ACHN (cell line): ENCODE data around the gene FAM53B.
A peak's percentile ranks its signal among the peaks of the same experiment; 100 is the strongest.

ENCODE experiments used
- DNase-seq: peaks from one replicate; pipeline ENCODE4 v3.0.0-alpha.2; 2015
- in situ Hi-C: cut with HindIII; loops from 2 replicates; pipeline ENCODE4 v1.10.0; 2017; ENCODE audit warnings: low sequenced_read_pairs, low pct_ligation_motif_present, low pct_unique_long_range_greater_than_20kb

The FAM53B gene

DNA sequence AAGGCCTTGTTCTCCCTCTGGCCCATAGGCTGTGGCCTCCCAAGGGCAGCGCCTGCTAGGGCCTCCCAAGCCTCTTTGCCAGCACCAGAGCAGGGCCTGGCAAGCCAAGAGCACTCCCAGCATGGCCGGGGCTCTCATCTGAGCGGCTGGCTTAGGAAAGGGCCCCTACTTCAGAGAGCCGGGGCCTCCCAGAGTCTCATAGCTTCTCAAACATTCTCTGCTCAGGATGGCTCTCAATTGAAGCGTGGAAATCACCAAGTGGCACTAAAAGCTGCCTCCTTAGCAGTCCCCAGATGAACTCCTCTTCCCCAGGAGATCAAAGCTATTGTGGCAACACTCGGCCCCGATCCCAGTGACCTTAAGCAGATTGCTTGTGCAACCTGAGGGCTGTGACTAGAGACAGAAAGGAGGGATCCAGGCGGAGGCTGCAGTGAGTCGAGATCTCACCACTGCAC is 69.4 kb downstream of the FAM53B start:
- in situ Hi-C loops = no loop called here
- DNase-seq = no peak

DNA sequence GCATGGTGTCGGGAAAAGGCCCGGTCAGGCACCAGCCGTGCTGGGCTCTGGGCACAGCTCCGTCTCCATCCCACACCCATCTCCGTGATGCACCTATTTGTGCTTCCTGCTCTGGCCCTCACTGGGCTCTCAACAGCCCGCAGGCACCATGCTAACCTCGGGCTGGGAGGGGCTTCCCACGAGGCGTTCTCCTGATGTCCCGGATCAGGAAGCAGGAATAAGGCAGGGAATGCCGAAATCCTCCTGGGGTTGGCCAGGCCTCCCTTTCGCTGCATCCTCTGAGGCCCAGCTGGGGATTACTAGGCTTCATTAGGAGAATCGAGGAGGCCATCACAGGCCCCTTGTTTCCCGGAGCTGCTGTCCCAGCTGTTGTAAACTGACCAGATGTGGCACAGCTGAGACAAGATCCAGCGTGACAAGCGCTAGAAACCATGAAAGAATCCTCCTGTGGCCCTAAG is 72.0 kb downstream of the FAM53B start:
- no peak for DNase-seq
- in situ Hi-C loops = no loop called here

DNA sequence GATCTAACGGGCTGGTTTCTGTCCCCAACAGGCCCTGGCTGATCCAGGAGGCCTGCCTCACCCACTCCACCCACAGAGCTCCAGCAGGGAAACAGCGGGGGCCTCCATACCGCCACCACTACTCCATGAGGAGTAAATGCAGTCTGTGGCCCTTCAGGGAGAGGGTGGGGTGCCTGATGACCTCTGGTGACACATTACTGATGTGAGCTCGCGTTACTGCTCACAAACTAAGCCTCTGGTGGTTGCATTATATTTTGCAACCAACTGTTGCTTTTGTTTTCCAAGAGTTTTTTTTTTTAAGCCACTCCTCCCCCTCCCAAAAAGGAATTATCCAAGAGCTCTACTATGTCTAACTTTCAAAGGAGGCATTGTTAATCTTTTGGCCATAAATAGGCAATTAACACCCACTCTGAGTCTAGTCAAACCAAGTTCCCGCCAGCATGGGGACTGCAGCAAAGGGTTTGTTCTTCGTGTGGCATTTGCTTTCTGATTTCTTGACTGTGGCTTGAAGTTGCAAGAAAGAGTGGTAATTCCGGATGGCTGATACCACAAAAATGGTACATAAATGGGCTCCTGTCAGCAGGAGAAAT is 72.6 kb downstream of the FAM53B start:
- in situ Hi-C loops = no loop called here
- DNase-seq = peak; percentile 6

DNA sequence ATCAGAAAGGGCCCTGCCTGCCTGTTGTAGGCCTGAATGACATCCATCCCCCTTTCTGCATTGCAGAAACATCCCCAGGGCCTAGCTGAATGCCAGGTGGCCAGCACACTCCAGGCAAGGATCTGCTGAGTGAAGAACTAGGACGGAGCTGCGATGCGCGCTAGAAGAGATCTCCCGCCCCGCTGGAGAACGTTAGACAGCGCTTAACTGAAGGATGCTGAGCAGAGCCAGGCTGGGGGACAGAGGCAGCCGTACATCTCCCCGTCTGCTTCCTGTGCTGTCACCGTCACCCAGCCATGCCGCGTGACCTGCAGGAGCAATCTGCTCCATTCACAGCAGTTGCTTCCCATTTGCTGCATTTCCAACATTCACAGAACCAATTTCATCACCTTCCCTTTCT is 73.3 kb downstream of the FAM53B start:
- in situ Hi-C loops = no loop called here
- no peak for DNase-seq

DNA sequence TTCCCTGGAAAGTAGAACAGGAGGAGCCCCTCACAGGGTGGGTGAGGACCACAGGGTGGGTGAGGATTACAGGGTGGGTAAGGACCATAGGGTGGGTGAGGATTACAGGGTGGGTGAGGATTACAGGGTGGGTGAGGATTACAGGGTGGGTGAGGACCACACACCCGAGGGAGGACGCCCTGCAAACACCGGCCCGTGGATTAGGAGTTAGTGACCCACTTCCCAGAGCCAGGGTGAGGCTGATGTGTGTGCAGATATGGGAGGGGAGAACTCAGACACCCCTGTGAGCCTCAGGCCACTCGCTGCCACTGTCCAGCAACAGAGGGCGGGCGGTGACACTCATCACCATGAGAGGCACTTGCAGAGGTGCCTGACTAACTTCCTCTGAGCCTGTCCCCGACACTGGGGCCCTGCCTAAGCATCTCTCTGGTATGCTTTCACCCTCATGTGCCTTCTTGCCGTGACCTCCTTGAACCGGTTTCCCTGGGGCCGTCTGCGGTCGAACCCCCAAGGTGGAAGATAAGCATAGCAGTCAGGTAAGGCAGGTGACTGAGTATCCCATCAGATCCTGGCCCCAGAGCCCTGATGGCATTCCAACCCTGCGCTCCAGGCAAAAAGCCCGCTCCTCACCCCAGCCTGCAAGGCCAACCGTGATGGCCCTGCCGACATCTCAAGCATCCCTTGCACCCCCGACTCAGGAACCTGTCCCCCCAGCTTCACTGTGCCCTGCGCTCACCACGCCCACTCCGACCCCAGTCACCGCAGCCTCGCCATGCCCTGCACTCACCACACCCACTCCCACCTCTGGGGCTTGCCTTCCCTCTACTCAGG is 74.1 kb downstream of the FAM53B start:
- DNase-seq = no peak
- in situ Hi-C loops = no loop called here

DNA sequence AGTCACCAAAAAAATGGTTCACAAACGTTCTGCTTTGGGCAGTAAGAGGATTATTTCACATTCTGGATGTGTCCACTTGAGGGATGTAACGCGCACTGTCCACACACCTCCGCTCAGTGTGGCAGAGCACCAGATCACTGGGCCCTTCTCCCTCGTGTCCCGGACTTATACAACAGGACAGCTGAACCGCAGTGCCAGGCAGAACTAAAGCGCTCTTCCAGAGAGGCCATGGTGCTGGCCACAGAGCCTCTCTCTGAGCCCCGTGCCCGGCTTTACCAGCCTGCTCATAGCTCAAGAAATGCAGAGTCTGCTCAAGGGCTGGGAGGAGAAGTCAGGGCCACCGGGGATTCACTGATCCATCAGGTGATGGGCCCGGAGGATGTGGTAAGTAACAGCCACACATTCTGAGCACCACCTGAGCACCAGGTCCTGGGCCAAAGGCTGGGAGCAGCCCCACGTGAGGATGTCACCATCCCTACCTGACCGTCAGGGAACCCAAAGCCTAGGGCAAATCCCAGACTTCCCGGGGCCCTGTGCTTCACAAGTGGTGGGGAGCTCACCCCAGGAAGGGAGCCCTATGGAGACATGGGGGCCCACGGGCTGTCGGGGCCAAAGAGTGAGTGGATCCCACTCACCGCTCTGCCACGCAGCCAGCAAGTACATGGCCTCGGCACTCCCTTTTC is 74.9 kb downstream of the FAM53B start:
- in situ Hi-C loops = no loop called here
- DNase-seq = no peak

DNA sequence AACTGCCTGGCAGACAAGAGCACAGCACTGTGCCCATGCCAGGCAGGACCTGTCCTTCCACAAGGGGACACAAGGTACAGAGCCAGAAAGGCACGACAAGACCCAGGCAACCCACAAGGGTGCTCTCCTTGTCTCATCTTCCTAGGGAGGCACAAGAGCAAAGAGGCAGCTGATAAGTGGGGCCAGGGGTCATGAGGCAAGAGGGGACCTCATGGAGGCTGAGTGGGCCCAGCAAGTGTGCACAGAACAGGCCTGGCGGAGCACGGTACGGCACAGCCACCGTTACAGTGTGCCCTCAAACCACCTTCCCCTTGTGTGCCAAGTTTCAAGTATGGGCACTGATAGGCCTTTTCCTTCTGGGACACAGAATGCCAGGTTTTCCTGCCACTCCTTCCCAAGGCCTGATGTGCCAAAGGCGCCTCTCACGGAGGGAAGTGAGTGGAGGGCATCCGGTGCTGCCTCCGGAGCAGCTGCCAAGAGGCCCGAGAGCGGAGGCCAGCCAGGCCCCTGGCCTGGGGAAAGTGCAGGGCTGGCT is 75.6 kb downstream of the FAM53B start:
- in situ Hi-C loops = no loop called here
- DNase-seq = no peak

DNA sequence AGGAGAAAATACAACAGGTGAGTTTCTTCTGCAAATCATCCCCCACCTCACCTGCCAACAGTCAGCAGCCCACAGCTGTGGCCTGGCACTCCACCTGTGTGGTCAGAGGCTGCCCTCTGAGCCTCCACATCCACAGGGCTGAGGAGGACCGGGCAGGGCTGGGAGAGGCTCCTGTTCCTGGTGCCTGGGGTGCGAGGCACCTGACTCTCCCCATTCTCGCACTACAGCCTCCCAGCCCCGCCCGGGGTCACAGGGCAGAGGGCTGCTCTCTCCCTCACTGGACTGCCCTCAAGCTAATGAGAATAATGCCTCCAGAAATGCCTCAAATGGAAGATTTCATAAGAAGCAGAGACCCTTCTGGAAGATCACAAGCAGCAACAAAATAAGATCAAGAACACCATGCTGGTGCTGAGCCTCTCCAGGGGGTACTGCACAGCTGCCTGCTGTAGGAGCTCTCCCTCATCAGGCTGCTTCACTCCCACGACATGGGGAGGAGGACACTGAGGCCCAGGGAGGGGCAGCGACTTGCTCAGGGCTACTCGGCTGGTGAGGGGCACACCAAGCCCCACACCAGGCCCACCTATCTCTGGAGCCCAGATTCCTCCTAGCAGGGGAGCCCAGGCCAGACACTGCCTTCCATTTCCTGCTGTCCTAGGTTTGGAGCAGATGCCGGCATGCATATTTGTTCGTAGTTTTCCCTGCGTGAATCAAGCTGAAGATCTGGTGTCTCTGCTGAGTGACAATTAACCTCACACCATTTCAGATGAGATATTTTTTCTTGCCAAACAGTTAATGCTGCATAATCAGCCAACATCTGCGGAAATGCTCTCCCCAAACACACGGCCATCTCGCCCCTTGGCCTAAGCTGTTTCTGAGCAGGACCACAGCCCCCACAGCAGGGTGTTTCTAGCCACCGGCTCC is 76.5 kb downstream of the FAM53B start:
- DNase-seq = no peak
- in situ Hi-C loops = no loop called here

DNA sequence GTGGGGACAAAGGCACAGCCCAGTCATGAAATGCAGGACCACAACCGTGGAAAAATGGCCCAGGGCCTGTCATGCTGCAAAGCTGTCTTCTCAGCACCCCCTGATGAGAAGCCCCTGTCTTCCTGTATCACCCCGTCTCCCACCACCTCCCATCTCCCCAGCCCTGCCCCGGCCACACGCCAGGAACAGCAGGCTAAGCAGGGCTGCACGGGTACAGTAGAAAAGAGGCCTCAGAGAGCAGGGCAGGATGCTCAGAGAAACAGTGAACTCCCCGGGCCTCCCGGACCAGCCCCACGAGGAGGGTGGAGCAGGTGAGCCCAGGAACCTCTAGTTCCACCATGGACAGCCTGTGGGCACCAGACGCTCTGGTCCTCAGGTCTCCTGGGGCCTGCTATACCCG is 77.7 kb downstream of the FAM53B start:
- no peak for DNase-seq
- in situ Hi-C loops = no loop called here

DNA sequence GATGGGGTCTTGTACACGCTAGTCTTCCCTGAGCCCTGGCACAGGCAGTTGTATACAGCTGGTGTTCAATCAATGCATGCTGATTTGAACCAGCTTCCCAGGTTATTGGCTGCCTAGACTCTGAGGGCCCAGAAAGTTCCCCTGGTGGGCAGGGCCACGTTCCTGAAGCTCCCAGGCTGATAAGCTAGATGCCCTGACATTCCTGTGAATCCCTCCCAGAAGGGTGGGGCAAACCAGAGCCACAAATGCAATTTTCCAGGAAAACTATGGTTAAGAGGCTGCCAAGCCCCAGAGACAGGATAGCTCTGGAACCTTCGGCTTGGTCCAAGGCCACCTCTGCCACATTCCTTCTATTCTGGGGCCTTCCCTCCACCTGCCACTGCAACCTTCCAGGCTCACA is 78.2 kb downstream of the FAM53B start:
- in situ Hi-C loops = no loop called here
- no peak for DNase-seq

DNA sequence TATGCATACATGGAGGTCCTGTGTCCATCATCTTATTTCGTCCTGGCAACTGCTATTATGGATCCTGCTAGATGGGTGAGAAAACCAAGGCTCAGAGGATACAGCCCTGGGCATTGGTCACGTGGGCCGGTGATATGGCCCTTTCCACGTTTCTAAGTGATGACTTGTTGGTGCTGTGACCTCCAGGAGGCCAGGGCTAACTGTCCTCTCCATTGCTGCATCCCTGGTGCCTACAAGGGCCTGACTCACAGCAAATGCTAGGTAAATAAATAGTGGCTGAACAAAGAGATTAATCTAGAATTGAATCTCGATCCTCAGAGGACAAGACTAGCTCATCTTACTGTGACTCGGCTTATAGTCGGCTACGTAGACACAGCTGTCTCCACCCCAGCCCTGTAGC is 78.6 kb downstream of the FAM53B start:
- DNase-seq = no peak
- in situ Hi-C loops = no loop called here

DNA sequence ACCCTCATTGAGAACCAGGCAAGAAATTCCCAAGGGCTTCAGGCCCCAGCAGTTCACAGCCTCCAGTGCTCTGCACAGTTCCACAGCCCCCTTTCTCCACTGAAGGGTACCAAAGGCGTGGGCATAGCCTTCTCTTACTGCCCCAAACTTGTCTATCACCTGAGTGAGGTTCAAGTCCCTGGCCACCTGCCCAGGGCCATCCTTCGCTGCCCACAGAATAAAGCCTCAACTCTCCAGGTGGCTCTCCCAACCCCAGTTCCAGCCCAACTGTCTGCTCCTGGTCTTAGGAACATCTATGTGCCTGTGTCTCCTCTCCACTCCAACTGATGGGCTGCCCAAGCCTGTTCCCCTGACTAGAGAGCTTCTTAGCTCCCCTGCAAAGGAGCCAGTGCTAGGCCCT is 79.1 kb downstream of the FAM53B start:
- in situ Hi-C loops = no loop called here
- DNase-seq = no peak

DNA sequence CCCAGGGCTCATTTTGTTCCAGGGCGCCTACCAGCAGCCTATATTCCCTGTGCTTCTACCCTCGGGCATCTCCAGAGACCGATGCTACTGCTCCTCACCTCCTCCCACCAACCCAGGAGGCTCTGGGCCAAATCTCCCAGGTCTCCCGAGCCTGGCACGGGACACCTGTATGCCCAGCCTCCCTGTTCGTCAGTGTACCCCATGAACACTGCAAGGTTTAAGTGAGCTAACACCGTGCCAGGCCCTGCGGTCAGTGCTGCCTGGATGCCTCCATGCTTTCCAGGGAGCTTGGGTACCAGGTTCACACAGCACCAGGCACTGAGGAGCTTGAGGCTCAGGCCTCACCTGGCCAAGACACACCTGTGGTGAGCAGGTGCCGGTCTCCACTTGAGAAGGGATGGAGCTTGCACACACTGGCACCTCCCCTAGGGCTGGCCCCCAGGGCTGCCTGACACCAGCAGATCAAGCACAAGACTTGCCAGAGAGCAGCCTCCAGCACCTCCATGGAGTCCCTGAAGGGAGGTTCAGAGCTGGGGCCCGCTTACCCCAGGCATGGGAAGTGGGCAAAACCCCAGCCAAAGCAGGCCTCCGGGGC is 80.3 kb downstream of the FAM53B start:
- in situ Hi-C loops = no loop called here
- no peak for DNase-seq

DNA sequence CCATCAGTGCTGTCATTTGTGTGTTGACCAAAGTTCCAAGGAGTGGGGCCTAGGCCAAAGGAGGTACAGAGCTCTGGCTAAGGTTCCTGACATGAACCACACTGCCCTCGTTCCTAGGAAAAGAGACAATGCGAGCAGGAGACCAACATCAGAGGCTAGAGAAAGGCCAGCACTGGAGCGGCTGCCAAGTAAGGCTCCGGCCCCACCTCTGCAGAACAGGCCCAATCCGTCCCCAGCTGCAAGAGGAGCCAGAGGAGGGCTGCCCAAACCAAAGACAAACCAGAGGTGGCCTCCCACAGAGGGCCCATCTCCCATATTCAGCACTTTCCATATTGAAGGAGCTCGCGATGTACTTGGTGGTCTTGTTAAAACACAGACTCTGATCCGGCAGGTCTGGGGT is 81.0 kb downstream of the FAM53B start:
- DNase-seq = no peak
- in situ Hi-C loops = no loop called here

DNA sequence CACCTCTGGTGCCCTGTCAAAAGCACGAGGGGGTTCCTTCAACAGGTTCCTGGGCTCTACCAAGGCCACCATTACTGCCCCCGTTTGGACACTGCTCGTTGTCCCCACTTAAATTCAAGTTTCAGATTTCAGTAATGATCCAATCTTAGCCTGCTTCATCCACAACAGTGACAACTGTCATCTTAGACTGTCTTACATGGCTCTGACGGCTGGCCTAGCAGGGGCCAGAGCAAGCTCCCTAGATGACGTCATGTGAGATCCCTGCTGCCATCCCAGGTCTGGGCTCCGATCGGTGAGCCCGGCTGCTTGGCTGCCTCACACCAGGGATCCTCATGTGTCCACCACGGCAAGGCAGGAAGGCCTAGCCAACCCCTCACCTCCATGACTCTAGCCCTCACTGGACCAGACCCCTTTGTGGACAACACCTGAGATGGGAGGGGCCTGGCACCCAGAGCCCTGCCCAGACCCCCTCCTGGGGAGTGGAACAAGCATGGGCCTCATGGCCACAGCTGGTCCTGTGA is 82.5 kb downstream of the FAM53B start:
- DNase-seq = no peak
- in situ Hi-C loops = no loop called here

DNA sequence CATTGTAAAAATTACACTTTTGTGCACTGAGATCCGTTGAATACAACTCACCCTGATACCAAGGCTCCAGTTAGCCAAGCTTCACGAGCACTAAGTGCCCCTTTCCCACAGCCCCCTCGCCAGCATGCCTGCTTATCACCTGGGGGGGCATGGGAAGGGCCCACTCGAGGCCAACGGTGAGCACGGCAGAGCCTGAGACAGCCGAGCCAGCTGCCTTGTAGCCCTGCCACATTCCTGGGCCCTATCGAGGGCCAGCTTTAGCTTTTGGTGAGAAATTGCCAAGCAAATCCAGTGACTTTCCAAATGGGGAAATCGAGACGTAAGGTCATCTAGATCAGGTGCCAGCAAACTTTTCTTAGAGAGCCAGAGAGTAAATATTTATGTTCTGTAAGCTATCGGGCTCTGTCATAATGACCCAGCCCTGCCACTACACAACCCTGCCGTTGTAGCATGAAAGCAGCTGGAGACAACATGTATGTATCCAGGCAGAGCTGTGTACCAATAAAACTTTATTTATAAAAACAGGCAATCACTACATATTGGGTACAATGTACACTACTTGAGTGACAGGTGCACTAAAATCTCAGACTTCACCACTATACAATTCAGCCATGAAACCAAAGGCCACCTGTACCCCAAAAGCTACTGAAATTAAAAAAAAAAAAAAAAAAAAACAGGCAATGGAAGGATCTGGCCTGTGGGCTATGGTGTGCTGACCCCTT is 83.6 kb downstream of the FAM53B start:
- no peak for DNase-seq
- in situ Hi-C loops = no loop called here

DNA sequence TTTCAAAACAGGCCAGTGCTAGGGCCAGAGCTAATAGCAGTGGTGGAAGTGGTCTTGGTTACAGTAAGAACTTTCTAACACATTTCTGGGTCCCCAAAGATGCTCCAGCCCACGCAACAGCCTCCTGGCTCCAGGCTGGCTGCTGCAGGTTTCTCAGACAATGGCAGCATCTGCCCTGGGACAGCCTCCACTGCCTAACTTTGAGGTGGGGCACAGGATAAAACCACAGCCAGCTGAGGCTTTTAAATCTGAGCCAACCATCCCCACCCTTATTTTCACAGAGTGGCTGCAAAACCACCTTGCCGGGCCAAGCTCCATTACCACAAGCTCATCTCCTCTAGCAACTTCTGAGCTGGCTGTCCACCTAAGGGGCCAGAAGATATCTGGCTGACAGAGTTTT is 84.8 kb downstream of the FAM53B start:
- no peak for DNase-seq
- in situ Hi-C loops = no loop called here
